ENCODE results near the gene DLG2. TPM values are rescaled to one million over a fixed set of nuclear protein-coding genes. Genes with fewer than 3 reads are reported as not detected.

DLG2 gene
- total and polyA plus RNA-seq, 4 experiments from 2014 or later = 0.78 to 2.7 (median 1.9) TPM

DNA sequence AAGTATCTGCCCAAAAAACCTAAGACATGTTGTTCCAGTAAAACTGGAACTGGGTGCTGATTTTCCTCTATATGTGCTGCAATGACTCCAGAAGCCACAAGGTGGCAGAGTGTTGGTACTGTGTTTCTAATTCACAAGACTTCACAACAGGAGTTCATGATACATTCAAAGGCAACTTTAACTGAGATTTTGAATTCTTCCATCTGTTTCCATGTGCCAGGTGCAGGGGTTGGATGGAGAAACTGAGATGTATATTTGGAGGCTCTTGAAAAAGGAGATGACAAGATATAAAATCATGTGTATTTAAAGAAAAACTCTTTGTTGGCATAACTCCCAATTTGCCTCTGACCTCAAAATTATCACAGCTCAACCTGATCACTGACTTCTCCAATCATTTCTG is 1242.4 kb downstream of the DLG2 start:
- no peak overlapping the region for H3K27ac Mint-ChIP-seq
- H3K36me3 Mint-ChIP-seq = no peaks in the 10 kb centered on the region
- no peaks in the 10 kb centered on the region for H3K36me3 ChIP-seq (ENCODE audit: insufficient read depth, low read length)
- ChIA-PET POLR2A (ENCODE audit: partially characterized antibody) (no interaction called here), CTCF (ENCODE audit: partially characterized antibody) (no interaction called here)
- H3K9me3 Mint-ChIP-seq = peaks cover 0 to 4% (median 0%) of the 10 kb centered on the region in 8 donors
- peak in 2 of 5 donors; percentile 1 to 6 for DNase-seq
- intact Hi-C loops (cut with micrococcal nuclease) = no loop called here
- H3K27me3 Mint-ChIP-seq = no peaks in the 10 kb centered on the region
- H3K4me3 ChIP-seq (ENCODE audit: low read length in 2 of 2) = no peak overlapping the region
- no peak overlapping the region for H3K4me3 Mint-ChIP-seq
- no peaks in the 10 kb centered on the region for H3K4me1 Mint-ChIP-seq
- H3K4me1 ChIP-seq (ENCODE audit: insufficient read depth, low read length) = no peaks in the 10 kb centered on the region
- H3K27ac ChIP-seq (ENCODE audit: low read depth, low read length) = no peak overlapping the region
- no peaks in the 10 kb centered on the region for H3K27me3 ChIP-seq (ENCODE audit: insufficient read depth, low read length)
- H3K9me3 ChIP-seq (ENCODE audit: control insufficient read depth in 1 of 2, low read length in 2 of 2) = no peaks in the 10 kb centered on the region

DNA sequence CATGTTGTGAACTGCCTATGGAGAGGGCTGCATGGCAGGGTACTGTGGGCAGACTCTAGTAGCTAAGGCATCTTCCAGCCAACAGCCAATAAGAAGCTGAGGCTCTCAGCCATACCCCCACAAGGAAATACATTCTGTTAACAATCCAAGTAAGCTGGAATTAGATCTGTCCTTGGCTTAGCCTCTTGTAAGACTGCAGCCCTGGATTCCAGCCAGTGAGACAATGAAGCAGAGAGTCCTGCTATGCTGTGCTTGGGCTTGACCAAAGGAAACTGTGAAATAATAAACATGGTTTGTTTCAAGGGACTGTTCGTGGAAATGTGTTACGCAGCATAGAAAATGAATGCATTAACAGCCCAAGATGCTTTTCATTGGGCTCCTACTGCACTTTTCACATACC is 1243.6 kb downstream of the DLG2 start:
- no peak overlapping the region for H3K27ac Mint-ChIP-seq
- H3K27me3 ChIP-seq (ENCODE audit: insufficient read depth, low read length) = no peaks in the 10 kb centered on the region
- H3K4me1 ChIP-seq (ENCODE audit: insufficient read depth, low read length) = no peaks in the 10 kb centered on the region
- POLR2A ChIA-PET (ENCODE audit: partially characterized antibody) = no interaction called here
- H3K36me3 Mint-ChIP-seq = no peaks in the 10 kb centered on the region
- peaks cover 0 to 4% (median 1%) of the 10 kb centered on the region in 8 donors for H3K9me3 Mint-ChIP-seq
- no peaks in the 10 kb centered on the region for H3K27me3 Mint-ChIP-seq
- H3K4me3 Mint-ChIP-seq = no peak overlapping the region
- no peak for DNase-seq
- no peaks in the 10 kb centered on the region for H3K9me3 ChIP-seq (ENCODE audit: control insufficient read depth in 1 of 2, low read length in 2 of 2)
- H3K36me3 ChIP-seq (ENCODE audit: insufficient read depth, low read length) = no peaks in the 10 kb centered on the region
- intact Hi-C loops (cut with micrococcal nuclease) = no loop called here
- H3K4me1 Mint-ChIP-seq = no peaks in the 10 kb centered on the region
- H3K4me3 ChIP-seq (ENCODE audit: low read length in 2 of 2) = no peak overlapping the region
- no peak overlapping the region for H3K27ac ChIP-seq (ENCODE audit: low read depth, low read length)
- CTCF ChIA-PET (ENCODE audit: partially characterized antibody) = interaction anchor here (0.7 to 0.9 kb wide), 2 partner anchors 8 to 10 kb away, joined by 3 to 4 read pairs; no protein-coding TSS in a partner anchor

DNA sequence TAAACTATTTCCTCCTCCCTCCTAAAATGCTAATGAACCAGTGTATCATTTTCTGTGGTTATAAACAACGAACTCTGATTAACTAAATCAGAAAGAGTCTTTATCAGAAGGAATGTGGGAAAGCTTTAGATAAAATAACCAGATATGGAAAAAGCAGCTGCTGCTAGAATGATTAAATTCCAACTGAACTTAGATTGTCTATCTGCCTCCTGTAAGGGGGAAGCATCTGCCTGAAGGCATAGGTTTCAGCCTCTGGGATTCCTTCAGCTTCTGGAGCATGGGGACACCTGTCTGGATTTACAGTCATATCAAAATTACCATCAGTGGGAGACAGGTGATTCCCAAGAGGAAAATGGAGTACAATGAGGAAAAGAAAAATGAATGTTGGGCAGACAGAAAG is 1245.5 kb downstream of the DLG2 start:
- peaks cover 0 to 4% (median 0%) of the 10 kb centered on the region in 8 donors for H3K9me3 Mint-ChIP-seq
- H3K27me3 ChIP-seq (ENCODE audit: insufficient read depth, low read length) = no peaks in the 10 kb centered on the region
- H3K4me3 ChIP-seq (ENCODE audit: low read length in 2 of 2) = no peak overlapping the region
- CTCF ChIA-PET (ENCODE audit: partially characterized antibody) = no interaction called here
- no peaks in the 10 kb centered on the region for H3K27me3 Mint-ChIP-seq
- no peaks in the 10 kb centered on the region for H3K36me3 Mint-ChIP-seq
- H3K9me3 ChIP-seq (ENCODE audit: control insufficient read depth in 1 of 2, low read length in 2 of 2) = no peaks in the 10 kb centered on the region
- intact Hi-C loops (cut with micrococcal nuclease) = no loop called here
- H3K27ac Mint-ChIP-seq = no peak overlapping the region
- no peaks in the 10 kb centered on the region for H3K4me1 ChIP-seq (ENCODE audit: insufficient read depth, low read length)
- no peak for DNase-seq
- no peak overlapping the region for H3K4me3 Mint-ChIP-seq
- H3K36me3 ChIP-seq (ENCODE audit: insufficient read depth, low read length) = no peaks in the 10 kb centered on the region
- POLR2A ChIA-PET (ENCODE audit: partially characterized antibody) = no interaction called here
- no peak overlapping the region for H3K27ac ChIP-seq (ENCODE audit: low read depth, low read length)
- no peaks in the 10 kb centered on the region for H3K4me1 Mint-ChIP-seq

DNA sequence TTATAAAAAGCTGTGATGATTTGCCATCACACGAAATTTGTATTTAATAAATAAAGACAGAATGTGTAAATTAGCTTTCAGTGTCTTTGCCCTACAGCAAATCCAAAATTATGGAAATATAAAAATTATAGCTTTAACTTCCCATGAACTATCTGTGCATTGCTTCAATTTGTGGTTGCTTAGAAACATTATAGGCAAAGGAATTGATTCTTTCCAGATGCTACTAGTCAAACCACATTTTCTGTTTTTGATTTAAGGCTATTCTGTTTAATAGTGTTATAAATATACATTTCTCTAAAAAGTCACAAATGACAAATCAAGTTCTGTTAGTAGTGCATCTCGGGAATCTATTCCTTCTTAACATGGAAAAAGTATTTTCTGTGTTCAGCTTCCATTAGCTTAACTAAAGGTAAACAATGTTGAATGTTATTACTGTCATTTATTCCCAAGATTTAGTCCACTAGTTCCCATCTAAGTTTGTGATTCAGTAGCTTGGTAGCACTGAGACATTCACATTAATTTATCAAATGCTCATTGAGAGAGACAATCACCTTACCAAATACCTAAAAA is 1254.7 kb downstream of the DLG2 start:
- H3K36me3 Mint-ChIP-seq = no peaks in the 10 kb centered on the region
- peaks cover 0 to 4% of the 10 kb centered on the region in 2 donors for H3K9me3 ChIP-seq (ENCODE audit: control insufficient read depth in 1 of 2, low read length in 2 of 2)
- H3K27ac ChIP-seq (ENCODE audit: low read depth, low read length) = no peak overlapping the region
- no peak for DNase-seq
- CTCF ChIA-PET (ENCODE audit: partially characterized antibody) = no interaction called here
- H3K27me3 Mint-ChIP-seq = no peaks in the 10 kb centered on the region
- POLR2A ChIA-PET (ENCODE audit: partially characterized antibody) = no interaction called here
- no peaks in the 10 kb centered on the region for H3K4me1 Mint-ChIP-seq
- H3K27ac Mint-ChIP-seq = no peak overlapping the region
- H3K4me1 ChIP-seq (ENCODE audit: insufficient read depth, low read length) = no peaks in the 10 kb centered on the region
- no peak overlapping the region for H3K4me3 Mint-ChIP-seq
- no peaks in the 10 kb centered on the region for H3K36me3 ChIP-seq (ENCODE audit: insufficient read depth, low read length)
- H3K9me3 Mint-ChIP-seq = peaks cover 0 to 13% (median 7%) of the 10 kb centered on the region in 8 donors
- no peaks in the 10 kb centered on the region for H3K27me3 ChIP-seq (ENCODE audit: insufficient read depth, low read length)
- no peak overlapping the region for H3K4me3 ChIP-seq (ENCODE audit: low read length in 2 of 2)
- intact Hi-C loops (cut with micrococcal nuclease) = no loop called here

DNA sequence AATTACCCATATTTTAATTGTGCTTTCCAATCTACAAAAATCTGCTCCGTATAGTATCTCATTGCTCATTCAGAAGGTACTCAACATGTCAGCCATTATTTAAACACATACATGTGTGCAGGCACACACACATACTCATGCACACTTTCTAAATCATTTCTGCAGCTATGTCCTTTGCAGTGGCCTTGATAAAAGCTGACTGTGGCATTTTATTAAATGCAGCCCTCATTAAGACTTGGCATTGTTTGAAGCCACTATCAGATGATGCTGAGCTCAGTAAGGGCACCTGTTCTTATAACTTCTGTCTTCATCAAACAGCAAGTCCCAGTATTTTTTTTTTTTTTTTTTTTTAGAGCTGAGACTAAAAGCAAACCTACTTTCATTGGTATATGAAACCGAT is 1269.1 kb downstream of the DLG2 start:
- no peaks in the 10 kb centered on the region for H3K27me3 ChIP-seq (ENCODE audit: insufficient read depth, low read length)
- no peaks in the 10 kb centered on the region for H3K36me3 ChIP-seq (ENCODE audit: insufficient read depth, low read length)
- Mint-ChIP-seq H3K9me3 (peaks cover 0 to 19% (median 13%) of the 10 kb centered on the region in 8 donors), H3K27ac (no peak overlapping the region), H3K36me3 (no peaks in the 10 kb centered on the region), H3K27me3 (no peaks in the 10 kb centered on the region), H3K4me3 (no peak overlapping the region), H3K4me1 (no peaks in the 10 kb centered on the region)
- ChIA-PET POLR2A (ENCODE audit: partially characterized antibody) (no interaction called here), CTCF (ENCODE audit: partially characterized antibody) (no interaction called here)
- no peak overlapping the region for H3K27ac ChIP-seq (ENCODE audit: low read depth, low read length)
- no peak for DNase-seq
- peaks cover 0 to under 1% of the 10 kb centered on the region in 2 donors for H3K9me3 ChIP-seq (ENCODE audit: control insufficient read depth in 1 of 2, low read length in 2 of 2)
- no peak overlapping the region for H3K4me3 ChIP-seq (ENCODE audit: low read length in 2 of 2)
- H3K4me1 ChIP-seq (ENCODE audit: insufficient read depth, low read length) = no peaks in the 10 kb centered on the region
- intact Hi-C loops (cut with micrococcal nuclease) = no loop called here

DNA sequence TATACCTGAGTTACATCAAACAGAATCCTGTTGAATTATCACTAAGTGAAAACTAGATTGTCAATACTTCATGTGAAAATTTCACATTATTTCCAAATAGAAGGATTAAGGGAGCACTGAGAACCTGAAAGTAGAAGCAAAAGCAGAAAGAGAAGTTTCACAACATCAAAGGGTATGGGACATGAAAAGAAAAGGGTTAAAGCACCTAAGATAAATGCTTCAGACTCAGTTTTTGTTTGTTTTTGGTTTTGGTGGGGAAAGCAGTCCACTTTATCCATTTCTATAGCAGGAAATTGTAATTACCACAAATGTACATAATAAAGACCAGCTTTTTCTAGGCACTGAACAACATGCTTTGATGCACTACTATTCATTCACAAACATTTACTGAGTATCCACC is 1271.2 kb downstream of the DLG2 start:
- POLR2A ChIA-PET (ENCODE audit: partially characterized antibody) = no interaction called here

DNA sequence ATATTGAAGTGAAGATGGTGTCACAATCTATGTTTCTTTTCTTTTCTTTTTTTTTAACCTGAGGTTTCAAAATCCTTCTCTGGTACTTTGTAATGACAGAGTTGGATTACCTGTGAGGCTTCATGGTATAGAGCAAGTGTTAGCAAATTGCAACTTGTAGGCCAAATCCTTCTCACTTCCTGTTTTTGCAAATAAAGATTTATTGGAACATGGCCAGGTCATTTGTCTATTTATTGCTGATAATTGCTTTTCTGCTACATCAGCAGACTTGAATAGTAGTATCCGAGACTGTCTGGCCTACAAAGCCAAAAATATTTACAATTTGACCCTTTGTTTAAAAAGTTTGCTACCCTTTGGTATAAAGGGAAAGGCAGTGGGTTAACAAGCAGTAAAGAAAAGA is 1281.5 kb downstream of the DLG2 start:
- Histone ChIP-seq H3K9me3 (ENCODE audit: control insufficient read depth in 1 of 2, low read length in 2 of 2) (no peaks in the 10 kb centered on the region), H3K27me3 (ENCODE audit: insufficient read depth, low read length) (no peaks in the 10 kb centered on the region), H3K4me1 (ENCODE audit: insufficient read depth, low read length) (no peaks in the 10 kb centered on the region), H3K27ac (ENCODE audit: low read depth, low read length) (no peak overlapping the region), H3K36me3 (ENCODE audit: insufficient read depth, low read length) (no peaks in the 10 kb centered on the region), H3K4me3 (ENCODE audit: low read length in 2 of 2) (no peak overlapping the region)
- Mint-ChIP-seq H3K9me3 (peaks cover 0 to 27% (median 4%) of the 10 kb centered on the region in 8 donors), H3K27me3 (no peaks in the 10 kb centered on the region), H3K4me1 (no peaks in the 10 kb centered on the region), H3K36me3 (no peaks in the 10 kb centered on the region), H3K4me3 (no peak overlapping the region), H3K27ac (no peak overlapping the region)
- POLR2A ChIA-PET (ENCODE audit: partially characterized antibody) = no interaction called here
- CTCF ChIA-PET (ENCODE audit: partially characterized antibody) = no interaction called here
- no peak for DNase-seq
- intact Hi-C loops (cut with micrococcal nuclease) = no loop called here

More for the DNA sequence above, 1271.2 kb downstream of the DLG2 start:
- no peak for DNase-seq
- H3K27me3 ChIP-seq (ENCODE audit: insufficient read depth, low read length) = no peaks in the 10 kb centered on the region
- H3K27me3 Mint-ChIP-seq = no peaks in the 10 kb centered on the region
- peak overlapping the region in 1 of 7 donors; percentile 53 for H3K27ac Mint-ChIP-seq
- no peaks in the 10 kb centered on the region for H3K36me3 Mint-ChIP-seq
- no peaks in the 10 kb centered on the region for H3K4me1 Mint-ChIP-seq
- no peaks in the 10 kb centered on the region for H3K4me1 ChIP-seq (ENCODE audit: insufficient read depth, low read length)
- intact Hi-C loops (cut with micrococcal nuclease) = no loop called here
- H3K4me3 Mint-ChIP-seq = no peak overlapping the region
- peaks cover 0 to 20% (median 15%) of the 10 kb centered on the region in 8 donors for H3K9me3 Mint-ChIP-seq
- H3K27ac ChIP-seq (ENCODE audit: low read depth, low read length) = no peak overlapping the region
- no peaks in the 10 kb centered on the region for H3K36me3 ChIP-seq (ENCODE audit: insufficient read depth, low read length)
- CTCF ChIA-PET (ENCODE audit: partially characterized antibody) = no interaction called here
- H3K9me3 ChIP-seq (ENCODE audit: control insufficient read depth in 1 of 2, low read length in 2 of 2) = peaks cover 0 to 4% of the 10 kb centered on the region in 2 donors
- no peak overlapping the region for H3K4me3 ChIP-seq (ENCODE audit: low read length in 2 of 2)

DNA sequence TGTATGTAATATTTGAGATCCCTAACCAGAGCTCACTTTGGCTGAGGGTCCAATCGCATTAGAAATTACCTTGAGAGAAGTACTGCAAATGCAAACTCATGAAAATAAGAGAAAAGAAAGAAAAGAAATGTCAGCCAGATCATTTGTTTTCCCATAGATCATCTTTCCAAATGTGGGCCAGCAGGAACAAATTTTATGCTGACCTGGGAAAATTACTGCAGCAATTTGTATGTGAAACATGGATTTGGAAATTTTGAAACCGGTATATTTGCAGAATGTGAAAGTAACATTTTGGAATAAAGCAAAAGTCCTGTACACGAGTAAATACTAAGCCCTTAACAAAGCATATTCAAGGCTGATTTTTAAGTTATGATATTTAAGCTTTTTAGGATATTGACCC is 1282.1 kb downstream of the DLG2 start:
- DNase-seq = no peak
- no peaks in the 10 kb centered on the region for H3K9me3 ChIP-seq (ENCODE audit: control insufficient read depth in 1 of 2, low read length in 2 of 2)
- intact Hi-C loops (cut with micrococcal nuclease) = no loop called here
- H3K27me3 ChIP-seq (ENCODE audit: insufficient read depth, low read length) = no peaks in the 10 kb centered on the region
- no peak overlapping the region for H3K27ac ChIP-seq (ENCODE audit: low read depth, low read length)
- CTCF ChIA-PET (ENCODE audit: partially characterized antibody) = no interaction called here
- no peaks in the 10 kb centered on the region for H3K4me1 Mint-ChIP-seq
- H3K4me3 ChIP-seq (ENCODE audit: low read length in 2 of 2) = no peak overlapping the region
- no peaks in the 10 kb centered on the region for H3K4me1 ChIP-seq (ENCODE audit: insufficient read depth, low read length)
- peaks cover 0 to 33% (median 5%) of the 10 kb centered on the region in 8 donors for H3K9me3 Mint-ChIP-seq
- H3K27me3 Mint-ChIP-seq = no peaks in the 10 kb centered on the region
- H3K4me3 Mint-ChIP-seq = no peak overlapping the region
- POLR2A ChIA-PET (ENCODE audit: partially characterized antibody) = no interaction called here
- H3K36me3 ChIP-seq (ENCODE audit: insufficient read depth, low read length) = no peaks in the 10 kb centered on the region
- H3K27ac Mint-ChIP-seq = no peak overlapping the region
- H3K36me3 Mint-ChIP-seq = no peaks in the 10 kb centered on the region

All from CD4-positive, alpha-beta memory T cell (primary cell).